ENCODE measurements around the gene RAB3IP.

GRCh38 chr12:69758105-69758504 is 19.4 kb downstream of the RAB3IP start:
- TF ChIP-seq EZH2 (IDR thresholded peaks at IDR 0.05; ENCODE audit: low read depth) (no peak), CTCF (conservative IDR thresholded peaks at IDR 0.05) (no peak)

Measured in PC-9 (cell line).